HG02610 (cell line): ENCODE data around the gene RHBDF1.
"Not testable (repeated sequence)": the region's sequence is repeated elsewhere in the genome, so short reads cannot be mapped to it uniquely, and the experiment has no call there.

ENCODE experiments used
- ATAC-seq: cut with Tn5 transposase; IDR thresholded peaks from one replicate; pipeline ENCODE4 v1.9.1; 2021; ENCODE audit warnings: mild to moderate bottlenecking, moderate library complexity; ENCODE audit not compliant: unreplicated experiment

RHBDF1 gene

GRCh38 chr16:59440-60059, 12.9 kb downstream of the RHBDF1 start:
- no peak for ATAC-seq

DNA sequence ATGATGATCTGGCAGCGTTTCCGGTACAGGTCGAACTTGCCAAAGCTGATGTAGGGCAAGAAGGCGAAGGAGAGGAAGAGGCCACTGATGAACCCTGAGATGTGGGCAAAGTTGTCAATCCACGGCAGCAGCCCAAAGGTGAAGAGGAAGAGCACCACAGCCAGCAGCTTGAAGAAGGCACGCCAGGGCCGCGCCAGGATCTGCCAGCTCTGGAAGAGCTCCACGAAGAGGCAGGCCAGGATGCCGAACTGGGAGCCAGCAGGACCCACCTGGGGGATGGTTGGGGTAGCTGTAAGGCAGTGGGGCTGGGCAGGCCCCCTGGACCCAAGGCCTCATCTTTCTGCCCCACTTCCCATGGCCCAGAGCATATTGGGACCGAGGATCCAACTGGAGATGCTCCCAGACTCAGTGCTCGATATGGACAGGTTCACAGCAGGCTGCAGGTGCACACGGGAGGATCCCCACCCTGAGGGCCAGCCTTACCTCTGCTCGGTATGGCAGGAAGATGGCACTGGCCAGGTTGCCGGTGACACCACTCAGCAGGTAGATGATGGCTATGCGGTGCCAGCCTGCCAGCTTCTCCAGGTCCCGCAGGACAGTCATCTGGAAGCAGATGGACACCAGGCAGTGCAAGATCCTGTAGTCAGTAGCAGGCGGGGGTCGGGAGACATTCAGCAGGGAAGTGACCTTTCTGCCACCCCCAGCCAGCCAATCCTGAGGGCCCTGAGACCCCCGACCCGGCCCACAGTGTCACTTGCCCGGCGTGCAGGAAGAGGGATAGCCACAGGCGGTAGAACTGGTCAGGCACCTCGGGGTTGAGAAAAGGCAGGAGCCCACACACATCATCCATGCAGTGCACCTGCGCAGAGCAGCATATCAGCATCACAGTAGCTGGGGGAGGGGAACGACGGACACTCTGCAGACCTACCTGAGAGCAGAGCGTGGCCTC, 13.7 kb downstream of the RHBDF1 start:
- ATAC-seq = no peak

DNA sequence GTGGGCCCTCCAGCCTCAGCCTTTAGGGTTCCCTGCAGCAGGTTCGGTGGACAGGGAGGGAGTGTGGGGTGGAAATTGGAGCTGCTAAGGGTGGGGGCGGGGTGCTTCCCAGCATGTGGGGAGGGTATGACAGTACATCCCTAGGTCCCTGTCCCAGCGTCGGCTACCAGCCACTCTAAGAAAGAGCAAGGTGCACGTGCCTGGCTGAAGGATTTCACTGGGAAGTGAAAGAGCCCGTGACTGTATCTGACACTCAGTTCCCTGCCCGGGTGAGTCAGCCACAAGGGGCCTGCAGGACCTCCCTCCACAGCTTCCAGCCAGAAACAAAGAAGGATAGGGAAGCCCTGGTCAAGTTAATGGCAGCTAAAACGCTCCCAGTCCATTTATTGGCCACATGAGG, 14.7 kb downstream of the RHBDF1 start:
- ATAC-seq = no peak

DNA sequence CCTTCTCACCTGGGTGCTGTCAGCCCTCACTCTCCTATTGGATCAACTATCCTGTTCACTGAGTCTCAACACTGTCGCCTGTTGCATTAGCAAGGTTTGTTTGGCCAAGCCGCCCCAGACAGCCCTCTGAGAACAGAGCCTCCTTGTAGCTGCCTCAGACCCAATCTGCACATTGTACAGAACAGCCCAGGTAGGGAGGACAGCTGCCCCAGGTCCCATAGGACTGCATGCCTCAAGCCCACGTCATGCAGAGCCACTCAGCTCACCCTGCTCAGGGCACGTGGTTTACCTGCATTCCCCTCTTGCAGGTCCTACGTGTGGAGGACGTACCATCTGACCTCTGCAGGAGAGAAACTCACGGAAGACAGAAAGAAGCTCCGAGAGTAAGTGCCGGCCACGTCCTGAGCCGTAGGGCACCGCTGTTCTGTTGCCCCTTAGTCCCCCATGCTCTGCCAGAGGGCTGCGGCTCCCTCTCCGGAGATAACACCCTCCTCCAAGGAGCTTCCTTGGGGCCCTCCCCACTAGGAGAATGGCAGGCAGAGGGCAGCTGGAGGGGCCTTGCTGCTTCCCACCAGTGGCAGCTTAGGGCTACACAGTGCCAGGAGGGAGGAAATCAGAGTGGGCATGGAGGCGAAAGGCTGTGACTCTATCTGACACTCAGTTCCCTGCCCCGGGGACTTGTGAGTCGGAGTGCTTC, 16.1 kb downstream of the RHBDF1 start:
- no peak for ATAC-seq

DNA sequence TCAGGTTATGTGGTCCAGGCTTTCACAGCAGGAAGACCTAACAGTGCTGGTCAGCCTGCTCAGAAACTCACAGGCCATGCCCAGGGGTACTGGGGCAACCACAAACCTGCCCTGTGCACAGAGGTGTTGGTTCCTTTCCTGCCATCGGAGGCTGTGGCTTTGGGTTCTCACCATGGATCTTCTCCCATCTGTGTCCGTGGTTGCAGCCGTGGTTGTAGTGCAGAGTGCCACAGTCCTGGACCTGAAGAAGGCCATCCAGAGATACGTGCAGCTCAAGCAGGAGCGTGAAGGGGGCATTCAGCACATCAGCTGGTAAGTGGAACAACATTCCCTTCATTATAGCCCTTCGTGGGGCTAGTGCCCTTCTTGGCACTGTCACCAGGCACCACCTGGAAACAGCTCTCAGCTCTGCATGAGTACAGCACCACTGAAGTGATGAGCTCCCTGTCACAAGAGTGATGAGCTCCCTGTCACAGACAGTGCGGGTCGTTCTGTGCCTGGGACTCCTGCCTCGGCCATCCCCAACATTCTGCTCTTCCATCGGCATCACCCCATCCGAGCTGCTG, 16.8 kb downstream of the RHBDF1 start:
- no peak for ATAC-seq

GRCh38 chr16:54237-54581, 18.2 kb downstream of the RHBDF1 start:
- ATAC-seq = no peak

DNA sequence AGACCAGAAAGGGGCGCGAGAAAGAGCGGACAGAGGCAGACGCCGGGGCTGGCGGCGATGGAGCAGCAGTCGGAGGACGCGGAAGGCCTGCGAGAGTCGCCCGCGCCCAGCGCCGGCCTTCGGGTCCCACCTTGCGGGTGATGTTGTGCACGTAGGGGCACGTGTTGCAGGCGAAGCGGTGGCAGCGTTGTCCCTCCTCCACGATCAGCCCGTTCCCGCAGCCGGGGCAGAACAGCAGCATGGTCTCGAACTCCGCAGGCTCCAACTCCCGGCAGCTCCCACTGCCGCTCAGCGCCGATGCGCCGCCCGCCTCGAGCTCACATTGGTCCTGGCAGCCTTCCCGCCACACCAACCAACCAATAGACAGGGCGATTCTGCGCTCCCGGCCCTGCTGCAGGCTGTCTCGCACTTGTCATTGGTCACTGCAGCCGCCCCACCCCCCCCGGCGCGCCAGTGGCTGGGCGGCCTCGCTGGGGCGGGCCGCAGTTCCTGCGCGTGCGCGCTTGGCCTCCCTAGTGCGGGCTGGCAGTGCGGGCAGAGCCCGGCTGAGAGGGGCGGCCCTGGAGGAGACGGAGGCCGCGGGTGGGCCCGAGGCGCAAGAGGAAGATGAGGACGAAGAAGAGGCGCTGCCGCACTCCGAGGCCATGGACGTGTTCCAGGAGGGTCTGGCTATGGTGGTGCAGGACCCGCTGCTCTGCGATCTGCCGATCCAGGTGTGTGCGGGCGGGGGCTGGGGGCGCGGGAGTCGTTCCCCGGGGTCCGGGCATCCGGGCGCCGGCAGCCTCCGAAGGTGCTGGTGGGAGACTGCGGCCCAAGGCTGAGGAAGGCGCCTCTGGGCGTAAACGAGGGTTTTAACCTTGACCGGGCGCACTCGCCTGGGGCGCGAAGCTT, 18.8 kb downstream of the RHBDF1 start, which contains the start of the genes POLR3K and SNRNP25:
Gene POLR3K (minus strand): TSS at position 263 of the 891 bp plus-strand sequence. CDS start 22 bp downstream, at position 241.
Gene SNRNP25 (plus strand): TSS at position 483 of the 891 bp plus-strand sequence. CDS start 189 bp downstream, at position 672.
- ATAC-seq = peak; percentile 95

- no peak for ATAC-seq
Measured at GRCh38 chr16:50769-51591, 21.5 kb downstream of the RHBDF1 start.

- no peak for ATAC-seq
Measured at GRCh38 chr16:47234-47633, 25.2 kb downstream of the RHBDF1 start.

GRCh38 chr16:46510-46909, 25.9 kb downstream of the RHBDF1 start:
- ATAC-seq = not testable (repeated sequence)

DNA sequence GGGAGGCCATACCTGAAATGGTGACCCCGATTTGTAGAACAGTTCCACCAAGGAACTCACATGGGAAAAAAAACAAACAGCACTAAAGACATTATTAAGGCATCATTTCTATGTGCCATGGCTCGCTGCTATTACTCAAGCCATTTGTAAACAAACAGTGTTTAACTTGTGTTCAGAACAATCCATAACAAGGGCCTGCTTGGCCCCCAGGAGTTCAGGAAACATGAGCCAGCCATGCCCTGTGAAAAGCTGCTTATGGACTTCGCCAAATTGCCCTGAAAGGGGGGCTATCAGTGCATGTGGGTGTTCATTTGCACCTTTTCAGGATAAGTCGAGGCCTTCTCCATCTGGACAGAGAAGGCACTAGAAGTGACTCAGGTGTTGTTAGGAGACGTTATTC, 27.0 kb downstream of the RHBDF1 start:
- ATAC-seq = no peak

GRCh38 chr16:44655-45054, 27.8 kb downstream of the RHBDF1 start:
- ATAC-seq = no peak

- no peak for ATAC-seq
Measured at GRCh38 chr16:43294-43693, 29.1 kb downstream of the RHBDF1 start.

DNA sequence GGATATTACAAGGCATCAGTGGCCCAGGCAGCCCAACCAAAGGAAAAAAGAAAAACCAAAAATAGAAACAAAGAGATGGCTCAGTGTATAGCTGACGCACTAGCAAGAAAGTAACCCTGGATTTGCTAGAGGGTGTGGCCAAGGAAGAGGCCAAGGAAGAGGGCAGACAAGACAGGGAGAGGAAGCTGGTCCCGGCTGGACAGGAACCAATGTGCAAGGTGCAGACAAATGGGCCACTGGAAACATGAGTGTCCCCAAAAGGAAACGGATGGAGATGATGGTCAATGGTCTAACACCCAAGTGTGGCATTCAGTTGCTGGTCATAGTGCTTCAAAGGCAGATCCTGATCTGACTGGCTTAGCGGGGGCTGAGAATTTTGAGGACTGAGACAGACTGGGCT, 29.7 kb downstream of the RHBDF1 start:
- no peak for ATAC-seq

DNA sequence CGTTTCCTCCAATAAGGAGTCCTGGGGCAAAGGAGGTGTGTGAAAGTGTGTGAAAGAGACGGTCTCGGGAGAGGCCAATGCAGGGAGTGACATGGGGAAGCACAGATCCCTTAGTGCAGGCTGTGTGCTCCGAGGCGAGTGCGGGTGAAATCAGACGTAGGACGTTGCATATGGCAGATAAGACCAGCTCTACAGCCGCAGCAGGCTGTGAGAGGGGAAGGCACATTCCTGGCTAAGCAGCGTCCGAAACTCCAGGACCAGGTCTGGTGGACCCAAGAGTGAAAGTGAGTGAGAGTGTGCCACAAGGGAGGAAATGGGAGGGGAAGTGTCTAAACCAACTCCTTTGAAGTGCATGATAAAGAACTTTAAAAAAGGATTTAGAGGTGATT, 30.4 kb downstream of the RHBDF1 start:
- ATAC-seq = no peak

DNA sequence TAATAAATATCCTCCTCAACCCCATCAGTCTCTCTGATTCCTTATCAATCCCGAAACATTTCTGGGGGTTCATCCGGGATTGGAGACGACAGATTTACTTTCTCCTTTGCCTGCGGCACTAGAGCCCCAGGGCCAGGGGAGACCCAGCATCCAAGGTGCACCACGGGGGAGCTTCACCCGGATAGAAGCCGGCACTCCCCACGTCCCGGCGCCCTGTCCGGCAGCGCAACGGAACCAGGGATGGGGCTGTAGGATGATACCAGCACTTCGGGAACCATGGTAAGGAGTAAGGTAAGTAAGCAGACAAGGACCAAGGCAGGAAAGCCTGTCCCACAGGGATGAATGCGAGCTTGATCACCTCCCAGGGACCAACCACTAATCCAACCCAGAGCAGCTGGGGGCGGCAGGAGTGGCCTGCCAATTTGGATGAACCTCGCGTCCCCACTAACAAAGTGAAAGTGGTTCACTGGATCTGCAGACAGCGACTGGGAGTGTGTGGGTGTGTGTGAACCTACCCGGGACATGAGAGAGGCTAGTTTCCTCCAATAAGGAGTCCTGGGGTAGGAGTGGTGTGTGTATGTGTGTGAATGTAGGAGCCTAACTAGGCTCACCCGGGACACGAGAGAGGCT, 30.9 kb downstream of the RHBDF1 start:
- ATAC-seq = no peak

GRCh38 chr16:38941-39892, 33.2 kb downstream of the RHBDF1 start:
- ATAC-seq = peak; percentile 75

- ATAC-seq = not testable (repeated sequence)
Measured at GRCh38 chr16:38206-38605, 34.2 kb downstream of the RHBDF1 start.
